Stimulated activated CD4-positive, alpha-beta T cell treated with anti-CD3 and anti-CD28 coated beads, Interleukin-15, amount 100 ng/mL, for 1 hour (primary cell): Measurements from ENCODE around the gene AP2M1.

Experiments
- DNase-seq, 2 donors: peaks; one replicate each; pipeline ENCODE4 v3.0.0-alpha.2; 2020; ENCODE audit warnings: low read depth in 1 of 2, low spot score in 1 of 2

AP2M1 gene

DNA sequence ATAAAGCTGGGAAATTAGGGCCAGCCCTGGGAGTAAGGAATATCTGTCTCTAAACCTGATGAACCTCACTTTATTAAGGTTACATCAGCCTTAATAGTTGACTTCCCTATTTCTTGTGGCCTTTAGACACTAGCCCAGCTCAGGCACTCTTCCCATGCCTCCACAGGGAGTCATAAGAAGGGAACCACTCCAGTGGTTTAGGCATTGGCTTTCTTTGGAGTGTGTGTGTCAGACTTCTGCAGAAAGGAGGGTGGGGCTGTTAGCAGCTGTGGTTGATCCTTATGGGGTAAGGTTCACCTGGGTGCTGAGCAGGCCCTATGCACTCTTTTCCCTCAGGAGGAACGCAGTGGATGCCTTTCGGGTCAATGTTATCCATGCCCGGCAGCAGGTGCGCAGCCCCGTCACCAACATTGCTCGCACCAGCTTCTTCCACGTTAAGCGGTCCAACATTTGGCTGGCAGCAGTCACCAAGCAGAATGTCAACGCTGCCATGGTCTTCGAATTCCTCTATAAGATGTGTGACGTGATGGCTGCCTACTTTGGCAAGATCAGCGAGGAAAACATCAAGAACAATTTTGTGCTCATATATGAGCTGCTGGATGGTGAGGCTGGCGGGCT, 4.0 kb downstream of the AP2M1 start:
- DNase-seq = no peak

DNA sequence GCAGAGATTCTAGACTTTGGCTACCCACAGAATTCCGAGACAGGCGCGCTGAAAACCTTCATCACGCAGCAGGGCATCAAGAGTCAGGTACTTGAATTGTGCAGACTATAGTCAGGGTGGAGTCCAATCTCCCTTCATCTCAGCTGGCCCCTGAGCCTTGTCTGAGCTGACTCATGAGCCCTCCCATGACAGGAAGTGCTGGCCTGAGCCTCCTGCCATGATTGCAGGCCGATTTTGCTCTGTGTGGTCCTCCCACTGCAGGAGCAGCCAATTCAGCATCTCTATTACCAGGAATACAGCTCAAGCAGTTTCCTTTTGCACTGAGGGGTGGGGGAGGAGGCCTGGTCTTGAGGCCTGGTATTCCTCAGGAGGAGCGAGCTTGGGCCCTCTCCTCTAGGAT, 5.5 kb downstream of the AP2M1 start:
- no peak for DNase-seq

DNA sequence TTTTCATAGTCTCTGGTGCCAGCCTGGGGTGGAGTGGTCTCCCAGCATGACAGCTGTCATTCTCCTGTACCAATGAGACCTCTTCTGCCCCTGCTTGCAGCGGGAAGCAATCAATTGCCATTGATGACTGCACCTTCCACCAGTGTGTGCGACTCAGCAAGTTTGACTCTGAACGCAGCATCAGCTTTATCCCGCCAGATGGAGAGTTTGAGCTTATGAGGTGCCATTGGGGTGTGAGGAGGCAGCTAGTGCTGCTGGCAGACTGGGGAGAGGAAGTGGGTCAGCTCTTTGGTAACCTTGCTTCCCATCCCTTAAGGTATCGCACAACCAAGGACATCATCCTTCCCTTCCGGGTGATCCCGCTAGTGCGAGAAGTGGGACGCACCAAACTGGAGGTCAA, 6.9 kb downstream of the AP2M1 start:
- no peak for DNase-seq

DNA sequence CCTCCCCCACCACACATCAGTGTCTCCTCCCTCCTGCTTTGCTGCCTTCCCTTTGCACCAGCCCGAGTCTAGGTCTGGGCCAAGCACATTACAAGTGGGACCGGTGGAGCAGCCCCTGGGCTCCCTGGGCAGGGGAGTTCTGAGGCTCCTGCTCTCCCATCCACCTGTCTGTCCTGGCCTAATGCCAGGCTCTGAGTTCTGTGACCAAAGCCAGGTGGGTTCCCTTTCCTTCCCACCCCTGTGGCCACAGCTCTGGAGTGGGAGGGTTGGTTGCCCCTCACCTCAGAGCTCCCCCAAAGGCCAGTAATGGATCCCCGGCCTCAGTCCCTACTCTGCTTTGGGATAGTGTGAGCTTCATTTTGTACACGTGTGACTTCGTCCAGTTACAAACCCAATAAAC, 9.0 kb downstream of the AP2M1 start:
- no peak for DNase-seq

DNA sequence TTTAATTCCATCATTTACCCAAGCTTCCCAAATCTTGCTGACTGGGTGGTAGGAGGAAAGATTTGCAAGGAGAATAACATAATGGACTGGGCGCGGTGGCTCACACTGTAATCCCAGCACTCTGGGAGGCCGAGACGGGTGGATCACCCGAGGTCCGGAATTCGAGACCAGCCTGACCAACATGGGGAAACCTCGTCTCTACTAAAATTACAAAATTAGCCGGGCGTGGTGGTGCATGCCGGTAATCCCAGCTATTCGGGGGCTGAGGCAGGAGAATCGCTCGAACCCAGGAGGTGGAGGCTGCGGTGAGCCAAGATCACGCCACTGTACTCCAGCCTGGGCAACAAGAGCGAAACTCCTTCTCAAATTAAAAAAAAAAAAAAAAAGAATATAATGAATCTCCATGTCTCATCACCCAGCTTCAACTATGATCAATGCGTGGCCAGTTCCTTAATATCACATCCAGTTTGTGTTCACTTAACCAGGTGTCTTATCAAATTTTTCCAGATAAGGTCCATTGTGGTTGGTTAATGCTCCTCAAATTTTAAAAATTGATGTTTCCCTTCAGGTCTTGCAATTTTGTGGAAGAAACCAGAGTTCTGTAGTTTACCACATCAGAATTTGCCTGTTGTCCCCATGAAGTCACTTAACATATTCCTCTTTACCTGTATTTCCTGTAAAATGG, 10.0 kb downstream of the AP2M1 start:
- no peak for DNase-seq

DNA sequence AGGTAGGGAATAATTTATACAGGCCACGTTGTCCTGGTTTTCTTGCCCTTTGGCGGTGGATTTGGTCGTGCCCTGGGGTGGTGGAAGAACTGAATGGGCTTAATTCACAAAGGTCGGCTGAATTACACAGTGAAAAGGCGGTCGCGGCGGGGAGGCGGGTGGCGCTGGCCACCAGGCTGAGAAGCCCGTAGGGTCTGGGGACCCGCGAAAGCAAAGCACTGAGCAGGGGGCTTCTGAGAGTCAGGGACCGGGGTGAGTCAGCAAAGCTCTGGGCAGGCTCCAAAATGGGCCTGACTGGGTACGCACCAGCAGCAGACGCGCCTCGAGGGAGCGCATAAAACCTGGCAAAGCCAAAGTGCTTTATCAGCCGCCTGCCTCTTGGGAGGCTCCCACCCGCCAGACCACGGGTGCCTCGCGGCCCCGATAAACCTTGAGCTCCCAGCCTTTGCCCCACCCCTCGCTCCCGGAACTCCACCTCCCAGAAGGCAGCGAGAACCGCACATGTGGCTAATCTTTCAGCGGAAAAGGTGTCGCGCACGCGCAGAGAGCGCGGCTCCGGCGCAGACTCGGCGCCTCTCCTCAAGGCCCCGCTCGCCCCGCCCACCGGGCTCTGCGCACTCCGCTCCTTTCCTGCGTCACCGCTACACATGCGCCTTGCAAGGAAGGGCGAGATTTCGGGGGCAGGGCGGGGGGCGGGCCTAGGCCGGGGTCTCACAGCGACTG, 11.0 kb downstream of the AP2M1 start:
- peak; percentile 98 for DNase-seq

DNA sequence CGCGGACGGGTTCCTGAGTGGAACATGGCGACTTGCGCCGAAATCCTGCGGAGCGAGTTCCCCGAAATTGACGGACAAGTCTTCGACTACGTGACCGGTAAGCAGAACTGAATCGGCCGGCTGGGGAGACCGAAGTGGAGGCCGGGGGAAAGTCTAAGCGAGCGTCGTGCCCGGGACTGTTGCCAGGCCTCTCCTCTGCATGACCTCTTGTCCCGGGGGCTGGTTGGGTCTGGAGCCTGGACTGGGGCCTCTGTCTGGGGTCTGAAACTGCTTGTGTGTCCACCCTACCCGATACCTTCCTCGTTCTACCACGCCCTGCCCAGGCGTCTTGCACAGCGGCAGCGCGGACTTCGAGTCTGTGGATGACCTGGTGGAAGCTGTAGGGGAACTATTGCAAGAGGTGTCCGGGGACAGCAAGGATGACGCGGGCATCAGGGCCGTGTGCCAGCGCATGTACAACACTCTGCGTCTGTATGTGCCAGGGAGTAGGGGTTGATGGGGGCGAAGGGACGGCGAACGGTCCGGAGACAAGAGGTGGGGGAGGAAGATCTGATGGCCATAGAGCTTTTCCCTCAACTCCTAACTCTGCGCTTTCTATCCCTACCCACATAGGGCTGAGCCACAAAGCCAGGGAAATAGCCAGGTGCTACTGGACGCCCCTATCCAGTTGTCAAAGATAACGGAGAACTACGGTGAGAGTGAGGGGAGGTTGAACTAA, 11.7 kb downstream of the AP2M1 start, which contains the start of gene ABCF3:
Gene ABCF3, plus strand, starts transcription at position 16 of the 718 bp plus-strand sequence. Its CDS starts 9 bp downstream, at position 25.
- no peak for DNase-seq

DNA sequence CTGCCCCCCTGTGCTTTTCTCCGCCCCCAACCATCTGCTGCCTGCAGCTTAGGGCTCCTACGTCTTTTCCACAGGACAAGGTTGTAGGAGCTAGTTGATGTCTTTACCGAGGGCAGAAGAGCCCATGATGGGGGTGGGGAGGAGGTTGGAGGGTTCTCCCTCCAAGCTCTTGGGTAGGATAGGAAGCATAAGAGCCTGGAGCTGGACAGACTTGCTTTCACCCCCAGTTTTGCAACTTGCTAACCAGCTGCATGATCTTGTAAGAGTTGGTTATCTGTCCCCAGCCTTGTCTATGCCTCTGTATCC, 12.2 kb downstream of the AP2M1 start:
- no peak for DNase-seq

DNA sequence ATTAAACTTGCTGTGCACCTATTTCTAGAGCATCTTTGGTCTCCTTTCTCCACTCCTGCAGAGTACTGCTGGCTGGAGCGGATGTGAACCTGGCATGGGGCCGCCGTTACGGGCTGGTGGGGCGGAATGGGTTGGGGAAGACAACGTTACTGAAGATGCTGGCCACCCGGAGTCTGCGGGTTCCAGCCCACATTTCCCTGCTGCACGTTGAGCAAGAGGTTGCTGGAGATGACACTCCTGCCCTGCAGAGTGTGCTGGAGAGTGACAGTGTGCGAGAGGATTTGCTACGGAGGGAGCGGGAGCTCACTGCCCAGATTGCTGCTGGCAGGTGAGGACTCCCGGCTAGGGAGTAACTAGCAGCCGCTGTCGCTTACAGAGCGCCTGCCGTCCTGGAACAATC, 13.4 kb downstream of the AP2M1 start:
- no peak for DNase-seq

DNA sequence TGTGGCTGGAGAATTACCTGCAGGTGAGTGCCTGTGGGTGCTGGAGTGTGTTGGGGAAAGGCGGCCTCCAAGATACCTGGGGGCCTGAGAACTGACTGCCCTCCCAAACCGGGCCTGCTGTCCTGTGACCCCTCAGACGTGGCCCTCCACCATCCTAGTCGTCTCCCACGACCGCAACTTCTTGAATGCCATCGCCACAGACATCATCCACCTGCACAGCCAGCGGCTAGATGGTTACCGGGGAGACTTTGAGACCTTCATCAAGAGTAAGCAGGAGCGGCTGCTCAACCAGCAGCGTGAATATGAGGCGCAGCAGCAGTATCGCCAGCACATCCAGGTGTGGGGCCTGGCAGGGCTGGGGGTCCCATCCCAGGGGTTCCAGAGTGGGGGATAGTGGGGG, 14.8 kb downstream of the AP2M1 start:
- DNase-seq = no peak

DNA sequence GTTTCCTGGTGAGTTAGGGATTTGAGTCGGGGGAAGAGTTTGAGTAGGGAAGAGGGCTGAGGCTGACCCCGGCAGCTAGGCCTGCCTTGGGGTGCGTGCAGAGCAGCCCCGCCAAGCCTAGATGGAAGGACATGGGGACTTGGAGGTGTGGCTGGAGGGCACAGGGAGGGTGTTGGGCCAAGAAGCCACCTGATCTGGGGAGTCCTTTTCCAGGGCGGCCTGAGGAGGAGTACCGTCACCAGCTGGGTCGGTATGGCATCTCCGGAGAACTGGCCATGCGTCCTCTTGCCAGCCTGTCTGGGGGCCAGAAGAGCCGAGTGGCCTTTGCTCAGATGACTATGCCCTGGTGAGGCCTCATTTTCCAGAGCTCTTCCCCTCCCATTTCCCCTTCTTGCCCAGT, 18.2 kb downstream of the AP2M1 start:
- DNase-seq = no peak

DNA sequence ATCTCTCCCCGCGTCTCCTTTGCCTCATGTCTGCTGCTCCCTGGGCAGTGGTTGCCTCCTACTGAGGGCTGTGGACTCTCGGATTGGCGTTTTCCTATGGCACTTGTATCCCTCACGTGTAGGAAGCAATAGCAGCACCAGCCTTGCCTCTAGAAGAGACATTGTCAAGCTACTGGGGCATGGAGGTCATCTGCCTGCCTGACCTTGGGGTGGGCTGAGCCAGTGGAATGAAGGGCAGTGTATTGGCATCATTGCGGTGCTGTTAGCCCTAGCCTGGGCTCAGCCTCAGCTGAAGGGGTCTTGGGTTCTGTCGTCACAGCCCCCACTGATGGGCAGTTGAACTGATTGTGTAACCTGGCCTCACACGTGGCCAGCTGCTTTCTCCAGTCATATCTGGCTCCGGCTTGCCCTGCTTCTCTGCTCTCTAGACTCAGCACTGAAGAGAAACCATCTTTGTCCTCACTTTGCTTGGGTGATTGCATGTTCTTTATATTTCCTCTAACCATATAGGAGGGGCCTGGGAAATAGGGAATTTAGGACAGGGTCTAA, 19.4 kb downstream of the AP2M1 start:
- DNase-seq = no peak

DNA sequence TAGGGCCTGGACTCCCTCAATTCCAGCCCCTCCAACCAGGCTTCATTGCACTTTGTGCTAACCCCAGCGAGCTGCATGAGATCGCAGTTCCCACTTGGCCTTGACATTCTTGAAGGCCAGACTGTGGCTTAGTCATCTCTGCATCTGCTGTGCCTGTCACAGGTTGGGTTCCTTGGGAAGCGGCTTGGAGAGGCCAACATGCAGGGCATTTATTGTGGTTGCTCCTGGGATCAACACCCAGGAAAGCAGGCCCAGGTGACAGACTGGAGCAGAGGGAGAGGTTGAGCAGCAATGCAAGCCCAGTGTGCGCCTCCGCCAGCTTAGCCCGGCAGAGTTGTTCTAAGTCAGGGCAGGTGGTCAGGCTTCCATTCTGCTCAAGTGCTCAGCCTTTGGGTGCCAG, 21.9 kb downstream of the AP2M1 start:
- no peak for DNase-seq

DNA sequence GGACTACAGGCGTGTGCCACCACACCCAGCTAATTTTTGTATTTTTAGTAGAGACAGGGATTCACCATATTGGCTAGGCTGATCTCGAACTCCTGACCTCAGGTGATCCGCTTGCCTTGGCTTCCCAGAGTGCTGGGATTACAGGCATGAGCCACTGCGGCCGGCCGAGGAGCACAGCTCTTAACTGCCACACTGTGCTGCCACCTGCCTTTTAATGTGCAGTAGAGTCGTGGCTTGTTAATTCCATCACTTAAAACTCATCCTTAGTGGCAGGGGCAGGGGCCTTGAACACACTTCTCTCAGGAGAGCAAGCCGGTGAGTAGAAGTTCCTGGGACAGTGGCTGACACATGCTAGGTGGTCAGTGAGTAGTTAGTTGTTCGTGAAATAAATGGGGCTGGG, 23.9 kb downstream of the AP2M1 start:
- no peak for DNase-seq

DNA sequence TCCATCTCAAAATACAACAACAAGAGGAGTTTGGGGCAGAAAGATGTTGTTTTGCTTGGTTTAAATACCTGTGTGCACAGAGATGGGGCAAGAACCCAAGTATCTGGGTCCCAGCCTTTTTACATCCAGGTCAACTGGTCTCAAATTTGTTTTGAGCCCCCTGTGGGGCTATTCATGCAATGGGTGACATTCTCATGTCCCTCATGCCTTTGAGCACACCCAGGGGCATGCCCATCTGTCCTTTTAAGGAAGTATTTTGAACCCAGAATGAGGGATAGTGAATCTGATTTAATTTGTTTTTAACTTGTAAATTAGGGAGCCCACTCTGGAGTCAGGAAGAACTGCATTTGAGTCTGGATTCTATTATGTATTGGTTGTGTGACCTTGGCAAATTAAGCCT, 26.2 kb downstream of the AP2M1 start:
- no peak for DNase-seq

DNA sequence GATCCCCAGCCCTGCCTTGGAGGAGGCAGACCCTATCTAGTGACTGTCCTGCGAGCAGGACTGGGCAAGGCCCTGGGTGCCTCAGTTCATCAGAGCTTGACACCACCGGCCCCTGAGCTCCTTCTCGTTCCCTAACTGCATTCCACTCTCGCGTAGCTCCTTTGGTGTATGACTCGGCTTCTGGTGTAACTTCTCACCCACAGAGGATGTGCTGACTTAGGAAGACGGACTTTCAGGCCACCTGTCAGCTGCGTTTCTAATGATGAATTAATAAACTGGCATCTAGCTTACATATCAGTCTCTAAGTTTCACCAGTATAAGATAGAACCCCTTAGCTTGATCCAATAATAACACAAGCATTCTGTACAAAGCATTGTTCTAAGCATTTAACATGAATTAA, 28.9 kb downstream of the AP2M1 start:
- DNase-seq = no peak

DNA sequence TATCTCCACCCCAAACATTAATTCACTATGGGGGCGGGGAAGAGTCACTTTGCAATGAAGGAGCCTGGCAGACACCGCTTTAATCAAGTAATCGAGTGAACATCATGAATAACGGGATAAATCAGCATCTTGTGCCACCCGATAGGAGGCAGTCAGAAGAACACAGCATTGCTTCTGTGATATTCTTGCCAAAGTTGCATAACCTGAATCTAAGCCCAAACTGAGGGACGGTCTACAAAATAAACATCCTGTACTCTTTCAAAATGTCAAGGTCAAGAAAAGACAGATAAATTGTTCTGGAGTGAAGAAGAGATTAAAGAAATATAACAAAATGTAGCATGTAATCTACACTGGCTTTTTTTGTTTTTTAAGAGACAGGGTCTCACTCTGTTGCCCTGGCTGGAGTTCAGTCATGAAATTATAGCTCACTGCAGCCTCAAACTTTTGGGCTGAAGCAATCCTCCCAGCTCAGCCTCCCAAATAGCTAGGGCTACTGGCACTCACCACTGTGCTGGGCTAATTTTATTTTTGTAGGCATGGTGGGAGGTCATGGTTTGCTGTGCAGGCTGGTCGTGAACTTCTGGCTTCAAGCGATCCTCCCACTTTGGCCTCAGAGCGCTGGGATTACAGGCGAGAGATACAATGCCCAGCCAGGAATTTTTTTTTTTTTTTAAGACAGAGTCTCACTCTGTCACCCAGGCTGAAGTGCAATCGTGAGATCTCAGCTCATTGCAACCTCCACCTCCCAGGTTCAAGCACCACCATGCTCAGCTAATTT, 34.7 kb downstream of the AP2M1 start:
- DNase-seq = no peak

DNA sequence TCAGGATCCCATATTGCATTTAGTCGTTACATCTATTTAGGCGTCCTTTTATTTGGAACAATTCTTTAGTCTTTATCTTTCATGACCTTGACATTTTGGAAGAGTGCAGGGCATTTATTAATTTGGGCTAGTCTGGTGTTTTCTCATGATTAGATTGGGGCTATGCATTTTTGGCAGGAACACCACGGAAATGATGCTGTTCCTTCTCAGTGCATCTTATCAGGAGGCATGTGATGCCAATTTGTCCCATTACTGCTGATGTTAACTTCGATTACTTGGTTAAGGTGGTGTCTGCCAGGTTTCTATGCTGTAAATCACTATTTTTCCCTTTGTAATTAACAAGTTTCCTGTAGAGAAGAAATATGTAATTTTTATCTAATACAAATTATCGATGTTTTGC, 36.6 kb downstream of the AP2M1 start:
- no peak for DNase-seq

DNA sequence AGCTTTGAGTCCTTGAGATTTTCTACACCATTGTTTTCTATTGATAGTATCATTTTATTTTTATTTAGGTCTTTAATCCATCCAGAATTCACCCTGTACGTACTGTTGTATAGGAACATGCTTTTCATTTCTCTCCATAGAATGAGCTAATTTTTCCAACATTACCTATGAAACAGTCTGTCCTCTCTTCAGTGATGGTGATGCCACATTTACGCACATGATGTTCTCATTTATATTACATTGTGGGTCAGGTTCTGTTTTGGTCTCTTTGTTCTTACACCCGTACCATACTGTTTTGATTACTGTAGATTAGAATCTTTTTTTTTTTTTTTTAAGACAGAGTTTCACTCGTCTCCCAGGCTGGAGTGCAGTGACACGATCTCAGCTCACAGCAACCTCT, 37.1 kb downstream of the AP2M1 start:
- no peak for DNase-seq

DNA sequence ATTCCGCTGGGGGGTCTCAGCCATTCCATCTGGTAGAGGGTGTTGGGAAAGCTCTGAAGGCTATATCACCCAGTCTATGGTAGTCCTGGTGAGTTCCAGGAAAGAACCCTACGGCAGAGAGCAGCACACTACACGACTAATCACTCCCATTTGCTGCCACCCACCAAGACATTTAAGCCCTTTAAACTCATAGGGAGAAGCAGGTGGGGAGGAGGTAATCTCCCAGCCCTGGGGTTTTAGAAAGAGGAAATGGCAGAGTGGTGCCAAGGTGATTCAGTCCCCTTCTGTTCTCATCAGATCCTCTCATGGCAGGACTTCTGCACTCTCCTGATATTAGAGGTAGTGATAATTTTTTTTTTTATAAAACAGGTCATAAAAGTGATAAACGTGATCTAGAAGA, 44.2 kb downstream of the AP2M1 start:
- no peak for DNase-seq

DNA sequence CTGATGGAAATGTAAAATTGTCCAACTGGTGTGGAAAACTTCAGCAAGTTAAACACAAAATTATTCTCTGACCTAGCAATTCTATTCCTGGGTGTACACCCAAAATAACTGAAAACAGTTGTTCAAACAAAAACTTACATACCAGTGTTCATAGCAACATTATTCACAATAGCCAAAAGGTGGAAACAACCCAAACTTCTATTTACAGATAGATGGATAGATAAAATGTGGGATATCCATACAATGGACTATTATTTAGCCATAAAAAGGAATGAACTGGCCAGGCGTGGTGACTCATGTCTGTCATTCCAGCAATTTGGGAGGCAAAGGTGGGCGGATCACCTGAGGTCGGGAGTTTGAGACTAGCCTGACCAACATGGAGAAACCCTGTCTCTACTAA, 47.9 kb downstream of the AP2M1 start:
- DNase-seq = no peak
